OCI-LY7 (cell line): ENCODE data around the gene BARX1.

ENCODE experiments used
- EZH2phosphoT487 ChIP-seq: fragments of 200-600 bp; sonication (generic); IDR thresholded peaks from 2 replicates; pipeline ENCODE4 v1.6.1; 2018; ENCODE audit warnings: low read depth, borderline replicate concordance, mild to moderate bottlenecking, mixed run types, antibody characterized with exemption, low read length, moderate library complexity, mixed read lengths
- TF ChIP-seq, protein P1 (sequence below): fragments of 200-600 bp; sonication (generic); conservative IDR thresholded peaks from 2 replicates; pipeline ENCODE4 v1.5.1; 2014; ENCODE audit warnings: mild to moderate bottlenecking, antibody characterized with exemption, low read length, moderate library complexity, mixed read lengths

DNA sequence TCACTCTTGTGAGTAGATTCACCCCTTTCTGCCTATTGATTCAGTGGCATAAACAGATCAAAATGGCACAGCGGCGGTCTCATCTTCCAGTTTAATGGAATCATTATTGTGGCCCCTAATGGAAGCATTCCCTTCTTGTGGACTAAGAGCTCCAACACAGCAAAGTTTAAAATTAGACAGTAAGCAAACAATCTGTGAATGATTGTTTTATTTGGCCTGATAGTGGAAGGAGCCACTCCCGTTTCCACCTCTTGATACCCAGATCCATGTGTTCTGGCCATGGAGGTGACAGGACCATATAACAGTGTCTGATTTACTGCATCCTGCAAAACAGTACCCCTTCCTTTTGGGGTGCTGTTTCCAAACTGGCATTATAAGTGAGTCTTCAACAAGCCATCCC lies 41.2 kb upstream of the BARX1 start:
- TF ChIP-seq, protein P1, sequence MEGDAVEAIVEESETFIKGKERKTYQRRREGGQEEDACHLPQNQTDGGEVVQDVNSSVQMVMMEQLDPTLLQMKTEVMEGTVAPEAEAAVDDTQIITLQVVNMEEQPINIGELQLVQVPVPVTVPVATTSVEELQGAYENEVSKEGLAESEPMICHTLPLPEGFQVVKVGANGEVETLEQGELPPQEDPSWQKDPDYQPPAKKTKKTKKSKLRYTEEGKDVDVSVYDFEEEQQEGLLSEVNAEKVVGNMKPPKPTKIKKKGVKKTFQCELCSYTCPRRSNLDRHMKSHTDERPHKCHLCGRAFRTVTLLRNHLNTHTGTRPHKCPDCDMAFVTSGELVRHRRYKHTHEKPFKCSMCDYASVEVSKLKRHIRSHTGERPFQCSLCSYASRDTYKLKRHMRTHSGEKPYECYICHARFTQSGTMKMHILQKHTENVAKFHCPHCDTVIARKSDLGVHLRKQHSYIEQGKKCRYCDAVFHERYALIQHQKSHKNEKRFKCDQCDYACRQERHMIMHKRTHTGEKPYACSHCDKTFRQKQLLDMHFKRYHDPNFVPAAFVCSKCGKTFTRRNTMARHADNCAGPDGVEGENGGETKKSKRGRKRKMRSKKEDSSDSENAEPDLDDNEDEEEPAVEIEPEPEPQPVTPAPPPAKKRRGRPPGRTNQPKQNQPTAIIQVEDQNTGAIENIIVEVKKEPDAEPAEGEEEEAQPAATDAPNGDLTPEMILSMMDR: no peak
- no peak for TF ChIP-seq EZH2phosphoT487
